Thyroid gland (tissue), 4 donors: ENCODE results near the gene PDZK1IP1.

Experiments
- POLR2A ChIP-seq, 2 donors: fragments of 450-650 bp; IDR thresholded peaks; one replicate each; pipeline ENCODE4 v1.6.1; 2017; ENCODE audit warnings: antibody characterized with exemption in 2 of 2, mild to moderate bottlenecking in 2 of 2, moderate library complexity in 1 of 2
- TF ChIP-seq, protein P1 (sequence below), 6 experiments: fragments of 200-600 bp in 3 of 6; fragments of 450-650 bp in 3 of 6; sonication (generic) in 3 of 6; IDR thresholded peaks; one replicate each; pipeline ENCODE4 v1.5.1; 2016 to 2019; ENCODE audit warnings: antibody characterized with exemption in 6 of 6, mild to moderate bottlenecking in 2 of 6, inconsistent platforms in 1 of 6, moderate library complexity in 1 of 6

DNA sequence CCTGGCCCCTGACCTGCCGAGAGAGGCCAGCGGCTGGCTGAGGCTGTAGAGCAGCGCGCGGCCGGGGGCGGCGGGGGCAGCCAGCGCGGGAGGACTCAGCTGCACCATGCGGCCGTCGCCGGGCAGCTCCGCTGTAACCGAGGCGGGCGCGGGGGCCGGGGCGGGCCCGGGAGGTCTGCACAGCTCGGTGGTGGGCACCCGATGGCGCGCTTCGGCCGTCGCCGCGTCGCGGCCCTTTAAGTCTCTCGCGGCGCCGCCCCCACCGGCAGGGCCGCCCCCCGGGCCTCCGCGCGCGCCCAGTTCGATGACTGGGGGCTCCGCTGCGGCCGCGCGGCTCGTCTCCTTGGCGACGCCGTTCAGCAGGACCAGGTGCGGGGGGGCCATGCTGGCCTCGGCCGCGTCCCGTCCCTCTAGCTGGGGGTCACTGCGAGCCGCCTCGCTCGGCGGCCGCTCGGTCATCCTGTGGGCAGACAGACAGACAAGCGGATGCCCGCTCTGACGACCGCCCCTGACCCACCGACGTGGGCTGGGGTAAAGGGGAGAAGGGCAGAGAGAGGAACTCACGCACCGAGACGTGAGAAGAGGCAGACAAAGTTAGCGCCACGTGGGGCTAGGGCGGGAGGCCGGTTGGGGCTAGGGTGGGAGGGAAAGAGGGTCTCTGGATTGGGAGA lies 35.7 kb upstream of the PDZK1IP1 start:
- TF ChIP-seq, protein P1, sequence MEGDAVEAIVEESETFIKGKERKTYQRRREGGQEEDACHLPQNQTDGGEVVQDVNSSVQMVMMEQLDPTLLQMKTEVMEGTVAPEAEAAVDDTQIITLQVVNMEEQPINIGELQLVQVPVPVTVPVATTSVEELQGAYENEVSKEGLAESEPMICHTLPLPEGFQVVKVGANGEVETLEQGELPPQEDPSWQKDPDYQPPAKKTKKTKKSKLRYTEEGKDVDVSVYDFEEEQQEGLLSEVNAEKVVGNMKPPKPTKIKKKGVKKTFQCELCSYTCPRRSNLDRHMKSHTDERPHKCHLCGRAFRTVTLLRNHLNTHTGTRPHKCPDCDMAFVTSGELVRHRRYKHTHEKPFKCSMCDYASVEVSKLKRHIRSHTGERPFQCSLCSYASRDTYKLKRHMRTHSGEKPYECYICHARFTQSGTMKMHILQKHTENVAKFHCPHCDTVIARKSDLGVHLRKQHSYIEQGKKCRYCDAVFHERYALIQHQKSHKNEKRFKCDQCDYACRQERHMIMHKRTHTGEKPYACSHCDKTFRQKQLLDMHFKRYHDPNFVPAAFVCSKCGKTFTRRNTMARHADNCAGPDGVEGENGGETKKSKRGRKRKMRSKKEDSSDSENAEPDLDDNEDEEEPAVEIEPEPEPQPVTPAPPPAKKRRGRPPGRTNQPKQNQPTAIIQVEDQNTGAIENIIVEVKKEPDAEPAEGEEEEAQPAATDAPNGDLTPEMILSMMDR (IDR thresholded peaks at IDR 0.05) = no peak
- TF ChIP-seq POLR2A (IDR thresholded peaks at IDR 0.05) = no peak
